ENCODE data around the gene GSX1. TPM values are rescaled to one million over a fixed set of nuclear protein-coding genes. Genes with fewer than 3 reads are reported as not detected.

Gene GSX1
- not detected for total RNA-seq (2021; ENCODE audit: unreplicated experiment)
- not detected in 2 replicates for polyA plus RNA-seq (2012)
- not detected for Bru-seq, nascent RNA
- BruChase-seq, experiment 1, labeled RNA remaining after a 6-hour chase = not detected
- BruChase-seq, experiment 2, labeled RNA remaining after a 2-hour chase = not detected
- long read RNA-seq = 0 reads

DNA sequence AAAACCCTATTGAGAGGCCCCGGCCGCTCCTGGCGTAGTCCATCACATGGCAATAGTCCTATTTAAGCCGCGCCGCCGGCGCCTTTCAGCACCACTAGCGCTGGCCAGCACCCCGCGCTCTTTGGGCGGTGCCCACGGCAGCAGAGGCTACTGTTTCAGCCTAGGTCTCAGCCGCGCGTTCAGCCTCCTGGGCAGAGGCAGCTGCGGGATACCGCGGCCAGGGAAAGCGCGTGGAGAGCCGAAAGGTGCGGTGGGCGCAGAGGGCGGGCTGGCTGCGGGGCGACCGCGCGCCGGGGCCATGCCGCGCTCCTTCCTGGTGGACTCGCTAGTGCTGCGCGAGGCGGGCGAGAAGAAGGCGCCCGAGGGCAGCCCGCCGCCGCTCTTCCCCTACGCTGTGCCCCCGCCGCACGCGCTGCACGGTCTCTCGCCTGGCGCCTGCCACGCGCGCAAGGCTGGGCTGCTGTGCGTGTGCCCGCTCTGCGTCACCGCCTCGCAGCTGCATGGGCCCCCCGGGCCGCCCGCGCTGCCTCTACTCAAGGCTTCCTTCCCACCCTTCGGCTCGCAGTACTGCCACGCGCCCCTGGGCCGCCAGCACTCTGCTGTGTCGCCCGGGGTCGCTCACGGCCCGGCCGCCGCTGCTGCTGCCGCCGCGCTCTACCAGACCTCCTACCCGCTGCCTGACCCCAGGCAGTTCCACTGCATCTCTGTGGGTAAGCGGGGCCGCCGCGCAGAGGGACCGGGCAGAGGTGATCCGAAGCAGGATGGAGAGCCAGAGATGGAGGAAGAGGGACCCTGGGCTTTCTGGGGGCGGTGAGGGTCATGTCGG is at the start of gene GSX1:
GSX1 (plus strand) TSS at position 91 of the 826 bp plus-strand sequence; CDS start at position 299, 208 bp downstream.
- intact Hi-C loops (cut with micrococcal nuclease) = no loop called here
- H4K20me1 ChIP-seq (ENCODE audit: insufficient read depth) = no peaks in the 10 kb centered on the region
- POLR2A ChIA-PET = no interaction called here
- H3K27me3 ChIP-seq (ENCODE audit: insufficient read depth, low read length) = no peaks in the 10 kb centered on the region
- no peaks in the 10 kb centered on the region for H3K9me3 ChIP-seq (ENCODE audit: control insufficient read depth in 1 of 2, insufficient read depth in 1 of 2, low read depth in 1 of 2, low read length in 2 of 2)
- H3K4me2 ChIP-seq (ENCODE audit: low read length) = no peak within 1 kb of the TSS
- DNase-seq (ENCODE audit: low read depth, low spot score) (no peak), ATAC-seq (no peak)
- H3K36me3 ChIP-seq (ENCODE audit: control insufficient read depth in 1 of 2, insufficient read depth in 2 of 2, low read length in 2 of 2) = no peaks in the 10 kb centered on the region
- RAD21 ChIA-PET (ENCODE audit: low non-redundant PET in 1 of 2, low total read pairs in 2 of 2, uncharacterized antibody in 2 of 2, unreplicated experiment in 2 of 2) = no interaction called here
- H2AFZ ChIP-seq (ENCODE audit: low read depth, low read length, poor library complexity, severe bottlenecking) = no peak within 1 kb of the TSS
- H3K9ac ChIP-seq (ENCODE audit: low read length) = no peak within 1 kb of the TSS
- H3K4me3 ChIP-seq (replicated peaks in 1 of 2; ENCODE audit: low read depth in 1 of 2, low read length in 2 of 2) = no peak within 1 kb of the TSS
- TF ChIP-seq SRF (IDR thresholded peaks at IDR 0.05; ENCODE audit: low read depth) (no peak), ZNF274 (IDR thresholded peaks at IDR 0.05; ENCODE audit: low read depth, low read length) (no peak)
- TF ChIP-seq, protein P1, sequence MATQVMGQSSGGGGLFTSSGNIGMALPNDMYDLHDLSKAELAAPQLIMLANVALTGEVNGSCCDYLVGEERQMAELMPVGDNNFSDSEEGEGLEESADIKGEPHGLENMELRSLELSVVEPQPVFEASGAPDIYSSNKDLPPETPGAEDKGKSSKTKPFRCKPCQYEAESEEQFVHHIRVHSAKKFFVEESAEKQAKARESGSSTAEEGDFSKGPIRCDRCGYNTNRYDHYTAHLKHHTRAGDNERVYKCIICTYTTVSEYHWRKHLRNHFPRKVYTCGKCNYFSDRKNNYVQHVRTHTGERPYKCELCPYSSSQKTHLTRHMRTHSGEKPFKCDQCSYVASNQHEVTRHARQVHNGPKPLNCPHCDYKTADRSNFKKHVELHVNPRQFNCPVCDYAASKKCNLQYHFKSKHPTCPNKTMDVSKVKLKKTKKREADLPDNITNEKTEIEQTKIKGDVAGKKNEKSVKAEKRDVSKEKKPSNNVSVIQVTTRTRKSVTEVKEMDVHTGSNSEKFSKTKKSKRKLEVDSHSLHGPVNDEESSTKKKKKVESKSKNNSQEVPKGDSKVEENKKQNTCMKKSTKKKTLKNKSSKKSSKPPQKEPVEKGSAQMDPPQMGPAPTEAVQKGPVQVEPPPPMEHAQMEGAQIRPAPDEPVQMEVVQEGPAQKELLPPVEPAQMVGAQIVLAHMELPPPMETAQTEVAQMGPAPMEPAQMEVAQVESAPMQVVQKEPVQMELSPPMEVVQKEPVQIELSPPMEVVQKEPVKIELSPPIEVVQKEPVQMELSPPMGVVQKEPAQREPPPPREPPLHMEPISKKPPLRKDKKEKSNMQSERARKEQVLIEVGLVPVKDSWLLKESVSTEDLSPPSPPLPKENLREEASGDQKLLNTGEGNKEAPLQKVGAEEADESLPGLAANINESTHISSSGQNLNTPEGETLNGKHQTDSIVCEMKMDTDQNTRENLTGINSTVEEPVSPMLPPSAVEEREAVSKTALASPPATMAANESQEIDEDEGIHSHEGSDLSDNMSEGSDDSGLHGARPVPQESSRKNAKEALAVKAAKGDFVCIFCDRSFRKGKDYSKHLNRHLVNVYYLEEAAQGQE (IDR thresholded peaks at IDR 0.05; ENCODE audit: low read depth) = peak; percentile 28
- no TSS peak for BruUV-seq (replicated peaks)
- CTCF ChIA-PET = no interaction called here
- H3K79me2 ChIP-seq (ENCODE audit: insufficient read depth, low read length) = no peaks in the 10 kb centered on the region
- H3K9me2 ChIP-seq (ENCODE audit: insufficient read depth) = no peaks in the 10 kb centered on the region
- H3K27ac ChIP-seq (ENCODE audit: low read depth, low read length) = no peak within 1 kb of the TSS
- peaks cover 0 to 3% of the 10 kb centered on the region in 2 experiments; a peak in 1 of 4 replicates for H3K4me1 ChIP-seq (ENCODE audit: control insufficient read depth in 1 of 2, insufficient read depth in 2 of 2, low read length in 2 of 2)

DNA sequence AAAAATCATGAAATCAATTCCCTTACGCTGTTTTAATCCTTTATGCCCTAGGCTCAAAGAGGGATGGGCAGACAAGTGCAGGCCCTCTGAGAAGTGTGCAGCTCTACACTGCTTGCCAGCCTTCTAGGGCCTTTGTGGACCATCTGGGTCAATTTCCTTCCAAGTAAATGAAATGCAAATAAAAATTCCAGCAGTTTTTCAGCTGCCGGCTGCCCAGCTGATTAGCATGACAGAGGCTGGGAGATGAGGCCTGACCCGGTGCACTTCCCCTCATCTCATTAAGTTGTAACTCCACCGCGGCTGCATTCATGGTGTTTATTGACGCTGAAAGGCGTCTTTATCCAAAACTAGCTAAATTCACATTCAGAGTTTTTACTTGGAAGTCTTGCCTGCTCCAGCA is 47.5 kb upstream of the GSX1 start:
- Histone ChIP-seq H3K4me3 (replicated peaks in 1 of 2; ENCODE audit: low read depth in 1 of 2, low read length in 2 of 2) (no peak overlapping the region), H2AFZ (ENCODE audit: low read depth, low read length, poor library complexity, severe bottlenecking) (no peak overlapping the region), H3K9me2 (ENCODE audit: insufficient read depth) (no peaks in the 10 kb centered on the region), H3K9ac (ENCODE audit: low read length) (no peak overlapping the region), H3K4me1 (ENCODE audit: control insufficient read depth in 1 of 2, insufficient read depth in 2 of 2, low read length in 2 of 2) (no peaks in the 10 kb centered on the region), H3K4me2 (ENCODE audit: low read length) (no peak overlapping the region), H3K27me3 (ENCODE audit: insufficient read depth, low read length) (no peaks in the 10 kb centered on the region), H3K27ac (ENCODE audit: low read depth, low read length) (no peak overlapping the region), H4K20me1 (ENCODE audit: insufficient read depth) (no peaks in the 10 kb centered on the region), H3K36me3 (ENCODE audit: control insufficient read depth in 1 of 2, insufficient read depth in 2 of 2, low read length in 2 of 2) (no peaks in the 10 kb centered on the region), H3K9me3 (ENCODE audit: control insufficient read depth in 1 of 2, insufficient read depth in 1 of 2, low read depth in 1 of 2, low read length in 2 of 2) (no peaks in the 10 kb centered on the region), H3K79me2 (ENCODE audit: insufficient read depth, low read length) (no peaks in the 10 kb centered on the region)
- ChIA-PET POLR2A (no interaction called here), RAD21 (ENCODE audit: low non-redundant PET in 1 of 2, low total read pairs in 2 of 2, uncharacterized antibody in 2 of 2, unreplicated experiment in 2 of 2) (no interaction called here), CTCF (no interaction called here)
- intact Hi-C loops (cut with micrococcal nuclease) = no loop called here
- DNase-seq (ENCODE audit: low read depth, low spot score) = no peak
- no peak for ATAC-seq
- BruUV-seq (replicated peaks) = no TSS peak
- TF ChIP-seq ZNF274 (IDR thresholded peaks at IDR 0.05; ENCODE audit: low read depth, low read length) = no peak
- no peak for TF ChIP-seq SRF (IDR thresholded peaks at IDR 0.05; ENCODE audit: low read depth)
- no peak for TF ChIP-seq ATF3 (IDR thresholded peaks at IDR 0.05)
- TF ChIP-seq SP1 (IDR thresholded peaks at IDR 0.05; ENCODE audit: low read depth) = no peak
- TF ChIP-seq YY1 (IDR thresholded peaks at IDR 0.05; ENCODE audit: extremely low read depth, insufficient replicate concordance, low read depth, low read length) = no peak
- no peak for TF ChIP-seq CBX3 (IDR thresholded peaks at IDR 0.05; ENCODE audit: low read depth)
- no peak for TF ChIP-seq JUND (IDR thresholded peaks at IDR 0.05)
- TF ChIP-seq SIN3A (IDR thresholded peaks at IDR 0.05; ENCODE audit: low read depth) = no peak
- no peak for TF ChIP-seq EGR1 (IDR thresholded peaks at IDR 0.05; ENCODE audit: low read depth)
- TF ChIP-seq CTCF (IDR thresholded peaks at IDR 0.05 in 2 of 3, conservative IDR thresholded peaks at IDR 0.05 in 1 of 3; ENCODE audit: borderline replicate concordance in 1 of 3, insufficient read depth in 1 of 3, low read depth in 2 of 3, low read length in 2 of 3) = no peak
- TF ChIP-seq ZFX (IDR thresholded peaks at IDR 0.05) = no peak
- TF ChIP-seq POLR2A (IDR thresholded peaks at IDR 0.05; ENCODE audit: borderline replicate concordance, extremely low read depth, insufficient read depth, insufficient read length) = no peak
